DMS53 (cell line): ENCODE measurements around the gene JSRP1.

Experiments used
- DNase-seq: peaks from one replicate; lab custom pipeline; 2025; lab: John Stamatoyannopoulos, UW

The JSRP1 gene

GRCh38 chr19:2232286-2233151 is 23.7 kb downstream of the JSRP1 start:
- no peak for DNase-seq

- peak; percentile 55 for DNase-seq
These were observed 24.5 kb downstream of the JSRP1 start for GRCh38 chr19:2231621-2232221.

- no peak for DNase-seq
These were observed 25.2 kb downstream of the JSRP1 start for GRCh38 chr19:2230807-2231533.

GRCh38 chr19:2230033-2230531 is 26.1 kb downstream of the JSRP1 start:
- DNase-seq: no peak

GRCh38 chr19:2229103-2230032 is 26.8 kb downstream of the JSRP1 start:
- DNase-seq: no peak

- DNase-seq: no peak
These were observed 27.8 kb downstream of the JSRP1 start for GRCh38 chr19:2228157-2229030.

GRCh38 chr19:2227415-2228156 is 28.6 kb downstream of the JSRP1 start:
- DNase-seq: no peak

GRCh38 chr19:2226840-2227360 is 29.3 kb downstream of the JSRP1 start:
- no peak for DNase-seq

GRCh38 chr19:2226051-2226839 is 30.0 kb downstream of the JSRP1 start:
- DNase-seq: no peak

GRCh38 chr19:2225415-2226050 is 30.7 kb downstream of the JSRP1 start:
- no peak for DNase-seq

- no peak for DNase-seq
These were observed 31.4 kb downstream of the JSRP1 start for GRCh38 chr19:2224754-2225349.

GRCh38 chr19:2223959-2224358 is 32.3 kb downstream of the JSRP1 start:
- DNase-seq: no peak

- no peak for DNase-seq
These were observed 32.8 kb downstream of the JSRP1 start for GRCh38 chr19:2223391-2223790.

GRCh38 chr19:2221918-2222317 is 34.3 kb downstream of the JSRP1 start:
- no peak for DNase-seq

- no peak for DNase-seq
These were observed 34.9 kb downstream of the JSRP1 start for GRCh38 chr19:2221250-2221831.

- no peak for DNase-seq
These were observed 36.5 kb downstream of the JSRP1 start for GRCh38 chr19:2219726-2220125.

- DNase-seq: no peak
These were observed 38.6 kb downstream of the JSRP1 start for GRCh38 chr19:2217591-2217990.
